GM19035 (cell line): ENCODE results near the gene PRR20G.

Source experiments
- ATAC-seq: cut with Tn5 transposase; IDR thresholded peaks from one replicate; pipeline ENCODE4 v1.9.1; 2021; ENCODE audit not compliant: unreplicated experiment

PRR20G gene

DNA sequence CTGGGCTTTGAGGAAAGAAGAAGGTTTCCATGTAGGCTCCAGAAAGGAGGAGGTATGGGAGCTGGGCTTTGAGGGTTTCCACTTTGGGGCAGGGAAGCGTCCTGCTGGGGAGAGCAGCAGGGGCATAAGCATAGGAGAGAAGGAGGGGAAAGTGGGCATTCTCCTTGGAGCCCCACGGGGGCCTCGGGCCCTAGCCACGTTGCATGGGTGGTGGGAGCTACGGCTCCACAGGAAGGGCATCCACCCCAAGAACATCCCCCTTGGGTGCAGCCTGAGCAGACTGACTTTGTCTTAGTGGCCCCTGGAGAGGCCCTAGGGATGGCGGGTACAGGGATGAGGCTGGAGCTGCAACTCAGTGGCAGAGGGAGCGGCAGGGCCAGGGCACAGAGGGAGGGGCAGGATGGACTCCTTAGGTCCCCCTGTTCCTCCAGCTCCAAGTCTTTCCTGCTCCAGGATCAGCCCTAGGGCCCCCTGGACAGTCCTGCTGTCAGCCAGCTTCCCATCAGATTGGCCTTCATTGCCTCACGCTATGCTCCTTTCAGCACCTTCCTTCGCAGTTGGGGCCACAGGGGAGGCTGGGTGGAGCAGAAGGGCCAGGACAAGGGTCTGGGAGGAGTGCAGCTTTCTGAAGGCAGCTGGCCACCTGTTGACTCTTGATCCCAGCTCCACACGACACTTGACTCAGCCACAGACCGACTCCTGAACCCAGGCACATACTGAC lies 22.9 kb downstream of the PRR20G start:
- no peak for ATAC-seq

- ATAC-seq, result no peak
Measured at GRCh38 chr3:127264292-127264691, 23.6 kb downstream of the PRR20G start.

GRCh38 chr3:127263586-127264231 lies 24.1 kb downstream of the PRR20G start:
- no peak for ATAC-seq

GRCh38 chr3:127263037-127263436 lies 24.8 kb downstream of the PRR20G start:
- no peak for ATAC-seq

DNA sequence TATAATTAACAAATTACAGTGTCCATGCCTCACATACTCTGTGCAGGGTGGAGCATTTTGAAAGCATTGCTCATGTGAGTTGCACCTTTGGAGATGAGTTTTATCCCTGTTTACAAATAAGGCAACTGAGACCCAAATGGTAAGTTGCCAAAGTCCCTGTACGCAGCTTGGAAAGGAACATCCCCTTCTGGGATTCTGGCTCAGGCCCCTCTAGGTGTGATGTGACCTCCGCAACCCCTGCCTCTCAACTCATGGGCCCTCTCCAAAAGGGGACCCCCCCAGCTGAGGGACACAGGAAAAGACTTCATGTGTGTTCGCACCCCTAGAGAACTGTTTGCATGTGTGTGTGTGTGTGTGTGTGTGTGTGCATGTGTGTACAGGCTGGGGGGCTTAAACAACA lies 25.3 kb downstream of the PRR20G start:
- ATAC-seq, result no peak

DNA sequence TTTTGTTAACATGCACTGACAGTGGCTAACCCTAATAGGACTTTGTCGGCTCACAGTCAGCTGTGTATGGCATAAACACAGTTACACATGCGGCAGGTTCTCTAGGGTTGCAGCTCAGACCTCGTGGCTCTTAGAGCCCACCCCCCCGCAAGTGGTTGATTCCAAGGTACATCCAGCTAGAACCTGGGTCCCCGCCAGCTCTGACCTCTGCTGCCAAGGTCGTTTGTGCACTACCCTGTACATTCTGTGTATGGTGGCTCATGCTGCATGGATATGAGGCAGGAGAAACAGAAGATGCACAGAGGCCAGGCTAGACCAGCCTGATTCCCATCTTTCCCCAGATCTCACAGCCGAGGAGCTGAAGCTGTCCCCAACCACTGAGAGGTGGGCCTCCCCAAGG lies 25.9 kb downstream of the PRR20G start:
- no peak for ATAC-seq

DNA sequence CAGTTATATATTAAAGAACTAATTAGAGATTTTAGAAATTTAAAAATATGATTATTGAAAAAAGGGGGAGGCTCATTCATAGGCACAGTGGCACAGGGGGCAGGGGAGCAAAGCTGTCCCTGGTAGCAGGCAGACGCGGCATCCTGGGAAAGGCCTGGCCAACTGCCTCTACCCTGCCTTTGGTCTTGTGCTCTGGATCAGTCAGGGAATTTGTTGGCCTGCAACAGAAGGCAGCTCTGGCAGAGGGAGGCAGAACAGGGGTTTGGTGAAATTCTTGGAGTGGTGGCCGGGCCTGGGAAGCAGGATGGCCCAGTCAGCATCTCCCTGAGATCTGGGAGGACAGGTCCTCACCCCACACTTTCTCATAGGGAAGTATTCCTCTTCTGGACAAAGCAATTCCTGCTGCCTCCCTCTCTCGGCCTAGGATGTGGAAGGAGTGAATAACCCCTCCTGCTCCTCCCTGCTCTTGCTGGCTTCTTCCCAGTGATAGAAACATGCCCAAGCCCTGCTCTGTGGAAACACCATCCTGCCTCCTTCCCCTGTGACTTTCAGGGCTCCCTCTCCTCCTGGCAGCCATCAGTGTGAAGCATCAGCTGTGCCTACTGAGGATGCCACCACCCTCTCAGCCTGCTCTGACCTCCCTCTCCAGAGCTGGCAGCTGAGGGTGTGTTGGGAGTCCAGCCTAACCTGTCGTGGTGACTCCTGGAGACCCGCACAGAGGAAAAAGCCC lies 26.9 kb downstream of the PRR20G start:
- no peak for ATAC-seq

DNA sequence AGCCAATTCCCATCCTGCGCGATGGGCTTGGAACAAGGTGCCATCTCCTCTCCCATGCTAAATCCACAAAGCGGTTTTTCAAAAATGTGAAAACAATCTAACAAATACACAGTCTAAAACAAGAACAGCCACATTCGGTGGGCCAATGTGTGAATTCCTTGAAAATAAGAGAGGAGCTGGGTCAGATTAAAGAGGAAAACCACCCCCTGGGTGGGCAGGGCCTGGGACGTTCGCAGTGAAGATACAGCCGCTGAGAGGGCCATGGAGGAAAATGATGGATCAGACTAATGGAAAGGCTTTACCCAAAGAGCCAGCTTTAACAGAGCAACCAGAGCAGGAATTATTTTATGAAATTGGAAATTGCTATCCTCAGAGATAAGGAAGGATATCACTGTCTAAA lies 27.4 kb downstream of the PRR20G start:
- ATAC-seq, result no peak

GRCh38 chr3:127259882-127260281 lies 28.0 kb downstream of the PRR20G start:
- ATAC-seq, result no peak

GRCh38 chr3:127258733-127259132 lies 29.1 kb downstream of the PRR20G start:
- no peak for ATAC-seq

DNA sequence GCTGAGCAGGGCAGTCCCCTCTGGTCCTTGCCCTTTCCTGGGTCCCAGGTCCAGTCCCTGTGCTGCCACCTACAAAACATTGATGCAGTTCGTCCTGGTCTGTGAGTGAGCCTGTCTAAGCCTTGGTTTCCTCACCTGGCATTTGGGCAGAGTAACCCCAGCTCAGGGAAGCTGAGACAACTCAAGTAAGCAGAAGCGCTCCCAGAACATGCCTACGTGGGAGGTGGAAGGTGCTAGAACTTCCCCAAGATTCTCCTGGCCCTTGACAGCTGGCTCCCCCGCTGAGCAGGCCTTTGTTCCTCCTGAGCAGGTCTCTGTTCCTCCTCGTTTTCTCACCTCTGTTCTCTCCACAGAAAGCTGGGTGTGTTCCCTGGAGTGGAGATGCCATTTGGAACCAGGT lies 30.5 kb downstream of the PRR20G start:
- ATAC-seq, result no peak

DNA sequence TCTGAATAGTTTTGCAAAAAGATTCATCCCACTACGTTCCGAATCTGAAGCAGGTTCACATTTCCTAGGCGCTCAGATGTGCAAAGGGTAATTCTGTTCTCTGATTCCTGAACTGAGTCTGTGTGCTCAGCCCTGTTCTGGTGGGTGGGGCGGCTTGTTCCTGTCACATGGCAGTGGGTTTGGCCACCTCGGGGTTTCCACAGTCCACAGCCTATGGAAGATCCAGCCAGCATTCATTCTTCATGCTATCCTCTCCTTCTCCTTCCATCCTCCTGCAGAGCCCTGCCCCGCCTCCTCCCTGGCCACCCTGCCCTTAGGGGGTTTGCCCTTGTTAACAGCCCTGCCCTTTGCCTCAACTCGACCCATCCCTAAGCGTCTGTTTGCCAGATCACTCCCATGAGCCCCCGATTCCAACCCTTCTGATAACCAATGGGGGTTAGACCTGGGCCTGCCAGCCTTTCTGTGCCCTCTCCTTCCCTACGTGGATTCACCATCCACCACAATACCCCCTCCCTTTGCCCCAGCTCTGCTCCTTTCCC lies 31.0 kb downstream of the PRR20G start:
- ATAC-seq, result no peak

GRCh38 chr3:127256138-127256537 lies 31.7 kb downstream of the PRR20G start:
- ATAC-seq, result no peak

- no peak for ATAC-seq
Measured at GRCh38 chr3:127255516-127255915, 32.3 kb downstream of the PRR20G start.

DNA sequence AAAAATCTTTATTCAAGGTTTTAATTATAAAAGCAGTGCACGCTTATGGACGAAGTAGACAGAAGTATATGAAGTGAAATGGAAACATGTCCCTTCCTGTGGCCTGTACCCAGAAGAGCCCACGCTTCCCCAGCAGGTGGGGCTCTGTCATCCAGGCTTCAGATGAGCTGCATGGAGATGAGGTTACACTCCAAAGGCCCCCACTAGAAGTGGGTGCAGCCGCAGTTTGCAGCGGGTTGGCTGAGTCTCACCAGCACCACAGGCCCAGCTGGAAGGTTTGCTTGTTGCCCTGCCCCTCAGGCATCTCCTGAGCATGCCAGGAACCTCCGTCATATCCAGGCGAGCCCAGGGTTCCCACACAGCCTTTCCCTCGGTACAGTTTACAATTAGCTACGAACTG lies 33.1 kb downstream of the PRR20G start:
- ATAC-seq, result no peak

- ATAC-seq, result no peak
Measured at GRCh38 chr3:127254033-127254644, 33.7 kb downstream of the PRR20G start.

GRCh38 chr3:127253491-127253890 lies 34.4 kb downstream of the PRR20G start:
- no peak for ATAC-seq

DNA sequence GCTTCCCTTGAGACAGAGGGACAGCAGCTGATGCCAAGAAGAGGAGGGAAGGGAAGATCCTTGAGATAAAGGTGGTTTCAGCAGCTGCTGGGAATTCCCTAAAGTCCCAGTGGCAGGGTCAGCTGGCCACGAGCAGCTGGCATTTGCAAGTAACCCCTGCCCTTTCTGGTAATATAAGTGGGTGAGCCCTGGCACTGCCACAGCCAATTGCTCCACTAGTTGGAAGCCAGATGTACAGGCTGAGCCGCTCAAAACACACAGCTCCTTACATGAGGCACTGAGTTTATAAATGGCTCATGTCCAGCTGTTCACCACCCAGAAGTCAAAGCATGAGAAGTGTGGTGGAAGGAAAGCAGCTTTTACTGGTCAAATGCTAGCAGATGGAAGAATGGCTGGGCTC lies 35.4 kb downstream of the PRR20G start:
- ATAC-seq, result no peak

DNA sequence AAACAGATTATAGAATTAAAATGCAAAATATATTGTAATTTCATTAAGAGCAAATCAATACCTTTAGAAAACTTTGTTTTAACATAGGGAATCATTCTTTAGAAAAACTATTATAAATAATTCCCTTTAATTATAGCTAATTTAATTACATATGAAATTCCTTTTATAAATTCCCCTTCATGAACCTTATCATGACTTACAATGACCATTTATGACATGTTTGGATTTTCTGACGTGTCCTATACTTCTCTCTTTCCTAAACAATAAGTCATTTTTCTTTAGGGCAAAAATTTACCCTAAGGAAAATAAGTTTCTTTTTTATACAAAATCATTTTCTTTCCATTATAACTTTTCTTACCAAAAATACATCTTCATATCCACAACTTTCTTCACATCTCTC lies 37.8 kb downstream of the PRR20G start:
- no peak for ATAC-seq

- ATAC-seq, result no peak
Measured at GRCh38 chr3:127247292-127247691, 40.6 kb downstream of the PRR20G start.

DNA sequence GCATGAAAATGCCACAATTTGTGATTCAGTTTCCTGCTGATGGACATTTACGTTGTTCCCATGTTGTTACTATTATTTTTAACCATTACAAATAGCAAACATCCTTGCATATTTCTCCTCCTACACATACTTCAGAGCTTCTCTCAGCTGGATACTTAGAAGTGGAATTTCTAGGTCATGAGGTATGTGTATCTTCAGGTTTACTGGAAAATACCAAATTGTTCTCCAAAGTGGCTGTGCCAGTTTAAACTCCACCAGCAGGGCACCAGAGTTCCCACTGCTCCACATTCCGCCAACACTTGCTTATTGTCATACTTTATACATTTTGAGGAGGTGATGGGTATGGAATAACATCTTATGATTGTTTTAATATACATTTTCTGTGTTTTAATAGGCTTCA lies 49.2 kb downstream of the PRR20G start:
- ATAC-seq, result no peak

- ATAC-seq, result no peak
Measured at GRCh38 chr3:127237835-127238234, 50.0 kb downstream of the PRR20G start.
